WTC11 (cell line): Measurements from ENCODE around the gene ENPP6.

ENCODE experiments used
- CREM ChIP-seq: sonication (generic); formaldehyde crosslinking; IDR thresholded peaks from 2 replicates; pipeline ENCODE4 v1.8.1; 2022; ENCODE audit warnings: mild to moderate bottlenecking, missing genetic modification reagents, moderate library complexity
- CTCF ChIP-seq: fragments of 200-600 bp; IDR thresholded peaks from 2 replicates; pipeline ENCODE4 v1.8.0; 2022; ENCODE audit warnings: antibody characterized with exemption
- E2F1 ChIP-seq: sonication (generic); formaldehyde crosslinking; IDR thresholded peaks from 2 replicates; pipeline ENCODE4 v1.8.0; 2022; ENCODE audit warnings: mild to moderate bottlenecking, missing genetic modification reagents
- ETV6 ChIP-seq: sonication (generic); formaldehyde crosslinking; IDR thresholded peaks from 2 replicates; pipeline ENCODE4 v1.8.1; 2022; ENCODE audit warnings: mild to moderate bottlenecking, missing genetic modification reagents
- MAX ChIP-seq: sonication (generic); formaldehyde crosslinking; IDR thresholded peaks from 2 replicates; pipeline ENCODE4 v1.8.0; 2022; ENCODE audit warnings: mild to moderate bottlenecking, missing genetic modification reagents
- ZNF512 ChIP-seq: sonication (generic); formaldehyde crosslinking; IDR thresholded peaks from 2 replicates; pipeline ENCODE4 v1.8.1; 2022; ENCODE audit warnings: missing genetic modification reagents, borderline replicate concordance

GRCh38 chr4:184235526-184235925 is 17.9 kb upstream of the ENPP6 start:
- TF ChIP-seq MAX (CRISPR knock-in tag) (no peak), ZNF512 (no peak), CTCF (no peak), E2F1 (CRISPR knock-in tag) (no peak), CREM (no peak), ETV6 (CRISPR knock-in tag) (no peak)
